ENCODE data around the gene FAM83C. TPM values are rescaled to one million over a fixed set of nuclear protein-coding genes. Genes with fewer than 3 reads are reported as not detected.

Gene FAM83C
- polyA plus RNA-seq, 1 of the 3 experiments (the other 2 are of a cell fraction) = not detected

- POLR2A ChIA-PET = no interaction called here
- DNase-seq = no peak
Observed at GRCh38 chr20:35340436-35340835, 48.2 kb upstream of the FAM83C start.

GRCh38 chr20:35339636-35340035, 47.4 kb upstream of the FAM83C start:
- Histone ChIP-seq H3K4me2 (no peak overlapping the region), H3K27ac (ENCODE audit: low read depth in 2 of 2, low read length in 1 of 2) (peak overlapping the region; percentile 57 to 72; a peak in 3 of 4 replicates), H3K27me3 (ENCODE audit: insufficient read depth) (no peaks in the 10 kb centered on the region), H3K4me1 (ENCODE audit: control insufficient read depth in 1 of 2, insufficient read depth in 2 of 2, low read depth in 1 of 2, low read length in 1 of 2) (peaks cover 6 to 10% of the 10 kb centered on the region in 2 experiments; a peak in 3 of 4 replicates), H2AFZ (ENCODE audit: low read depth) (no peak overlapping the region), H3K79me2 (ENCODE audit: insufficient read depth) (no peaks in the 10 kb centered on the region), H3F3A (replicated peaks; ENCODE audit: insufficient read depth) (peaks cover 6% of the 10 kb centered on the region), H3K9ac (no peak overlapping the region), H4K20me1 (ENCODE audit: insufficient read depth) (no peaks in the 10 kb centered on the region), H3K9me2 (no peaks in the 10 kb centered on the region), H3K4me3 (ENCODE audit: low read depth in 2 of 2, low read length in 1 of 2) (no peak overlapping the region), H3K36me3 (replicated peaks in 1 of 2; ENCODE audit: control insufficient read depth in 1 of 2, insufficient read depth in 2 of 2, low read length in 1 of 2) (peaks cover 3 to 11% of the 10 kb centered on the region in 2 experiments), H3K9me3 (no peaks in the 10 kb centered on the region)
- no peak for DNase-seq
- CTCF ChIA-PET = no interaction called here
- POLR2A ChIA-PET = no interaction called here
- WGBS (ENCODE audit: low lambda C conversion rate) = 96% methylated on average over 1 of the region's 1 CpG
- TF ChIP-seq RAD21 (IDR thresholded peaks at IDR 0.05; ENCODE audit: low read length) (no peak), YY1 (IDR thresholded peaks at IDR 0.05; ENCODE audit: low read depth) (no peak), CHD2 (IDR thresholded peaks at IDR 0.05; ENCODE audit: low read length, partially characterized antibody) (no peak), SMC3 (IDR thresholded peaks at IDR 0.05; ENCODE audit: low read depth, low read length) (no peak), EZH2phosphoT487 (IDR thresholded peaks at IDR 0.05; ENCODE audit: borderline replicate concordance, low read depth) (no peak), RFX5 (IDR thresholded peaks at IDR 0.05; ENCODE audit: low read length) (no peak), FOXM1 (IDR thresholded peaks at IDR 0.05; ENCODE audit: low read depth) (no peak), RXRA (IDR thresholded peaks at IDR 0.05; ENCODE audit: borderline replicate concordance, low read depth) (no peak), CTCF (IDR thresholded peaks at IDR 0.05) (no peak), FOSL2 (IDR thresholded peaks at IDR 0.05; ENCODE audit: borderline replicate concordance, low read depth) (no peak), EP300 (IDR thresholded peaks at IDR 0.05; ENCODE audit: borderline replicate concordance in 1 of 2, low read depth in 1 of 2, low read length in 1 of 2) (no peak), FOXJ3 (CRISPR knock-in tag; IDR thresholded peaks at IDR 0.05) (no peak), MEF2A (IDR thresholded peaks at IDR 0.05; ENCODE audit: borderline replicate concordance, low read depth) (no peak), ZBTB33 (IDR thresholded peaks at IDR 0.05; ENCODE audit: borderline replicate concordance, low read depth) (no peak)

More at GRCh38 chr20:35340436-35340835, 48.2 kb upstream of the FAM83C start:
- CTCF ChIA-PET = no interaction called here
- Histone ChIP-seq H3K4me3 (ENCODE audit: low read depth in 2 of 2, low read length in 1 of 2) (no peak overlapping the region), H3K4me2 (no peak overlapping the region), H3K27ac (ENCODE audit: low read depth in 2 of 2, low read length in 1 of 2) (no peak overlapping the region), H4K20me1 (ENCODE audit: insufficient read depth) (no peaks in the 10 kb centered on the region), H3K79me2 (ENCODE audit: insufficient read depth) (no peaks in the 10 kb centered on the region), H2AFZ (ENCODE audit: low read depth) (no peak overlapping the region), H3K27me3 (ENCODE audit: insufficient read depth) (no peaks in the 10 kb centered on the region), H3K9me3 (no peaks in the 10 kb centered on the region), H3K9ac (no peak overlapping the region), H3K9me2 (no peaks in the 10 kb centered on the region), H3K4me1 (ENCODE audit: control insufficient read depth in 1 of 2, insufficient read depth in 2 of 2, low read depth in 1 of 2, low read length in 1 of 2) (peaks cover 10 to 12% of the 10 kb centered on the region in 2 experiments; a peak in 3 of 4 replicates), H3K36me3 (replicated peaks in 1 of 2; ENCODE audit: control insufficient read depth in 1 of 2, insufficient read depth in 2 of 2, low read length in 1 of 2) (peaks cover 8 to 14% of the 10 kb centered on the region in 2 experiments), H3F3A (replicated peaks; ENCODE audit: insufficient read depth) (peaks cover 6% of the 10 kb centered on the region)
- 100% methylated on average over 2 of the region's 2 CpGs for WGBS (ENCODE audit: low lambda C conversion rate)
- no peak for TF ChIP-seq CTCF (IDR thresholded peaks at IDR 0.05)
- no peak for TF ChIP-seq ELF1 (IDR thresholded peaks at IDR 0.05)
- TF ChIP-seq PBX3 (IDR thresholded peaks at IDR 0.05) = no peak
- TF ChIP-seq GATA2 (CRISPR knock-in tag; IDR thresholded peaks at IDR 0.05) = no peak

Measured in SK-N-SH (cell line).